ENCODE measurements around the gene IPO13.

DNA sequence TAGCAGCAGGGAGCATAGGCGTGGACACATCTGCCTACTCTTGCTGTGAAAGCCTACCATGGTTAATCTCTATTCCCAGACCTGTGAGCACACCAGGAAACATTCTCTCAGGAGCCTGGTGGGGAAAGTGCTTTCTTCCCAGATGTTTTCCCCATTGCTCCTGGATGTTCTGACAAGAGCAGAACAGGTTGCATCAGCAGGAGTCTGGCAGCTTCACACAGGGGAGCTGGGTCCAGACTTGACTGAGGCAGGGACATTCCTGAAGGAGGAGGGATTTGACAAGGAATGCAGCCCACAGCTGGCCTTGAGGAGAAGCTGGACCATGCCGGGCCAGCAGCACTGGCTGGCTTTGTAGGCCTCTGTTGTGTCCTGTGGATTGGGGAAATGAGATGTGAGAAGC lies 34.1 kb upstream of the IPO13 start:
- TF ChIP-seq SMC3 (IDR thresholded peaks at IDR 0.05; ENCODE audit: low read depth, low read length) (no peak), SIN3A (IDR thresholded peaks at IDR 0.05; ENCODE audit: borderline replicate concordance, low read depth, low read length) (no peak)

Measured in SK-N-SH (cell line).